ENCODE measurements around the gene TTC28. TPM values are rescaled to one million over a fixed set of nuclear protein-coding genes. Genes with fewer than 3 reads are reported as not detected.

Gene TTC28
- total and polyA plus RNA-seq, 7 donors: 0.23 to 102 (median 46.1) TPM

DNA sequence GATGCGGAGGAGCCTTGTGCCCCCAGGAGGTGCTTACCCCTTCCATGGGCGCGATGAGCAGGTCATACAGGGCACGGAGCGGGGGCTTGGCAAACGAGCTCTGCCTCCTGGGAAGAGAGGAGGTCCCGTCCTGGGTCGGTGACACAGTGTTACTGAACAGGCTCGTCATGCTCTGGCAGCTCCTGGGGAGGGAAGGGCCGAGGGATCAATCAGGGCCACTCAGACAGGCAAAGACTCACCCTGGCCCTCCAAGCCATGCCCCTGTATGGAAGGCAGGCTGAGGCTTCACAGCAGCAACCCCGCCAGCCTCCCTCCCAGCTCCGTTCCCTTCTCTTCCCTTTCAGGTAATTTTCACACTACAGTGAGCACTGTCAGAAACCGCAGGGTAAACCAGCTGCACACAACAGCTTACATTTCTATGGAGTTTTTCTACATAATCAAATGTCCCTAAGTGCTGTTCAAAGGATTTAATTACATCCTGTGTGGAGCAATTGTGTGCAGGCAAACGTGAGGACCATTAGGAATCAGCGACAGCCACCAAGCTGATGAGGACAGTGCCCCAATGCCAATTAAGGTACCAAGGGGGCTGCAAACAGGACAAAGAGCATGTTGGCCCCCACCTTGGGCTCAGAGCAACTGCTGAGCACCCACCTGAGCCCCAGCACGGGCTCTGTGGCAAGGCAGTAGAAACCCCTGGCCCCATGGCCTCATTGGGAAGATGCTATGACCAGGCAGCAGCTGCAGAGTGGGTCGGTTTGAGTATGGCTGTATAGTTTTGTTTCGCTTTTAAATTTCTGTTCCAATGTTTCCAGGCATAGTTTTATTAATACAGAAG, 665.2 kb downstream of the TTC28 start:
- no peak overlapping the region for H3K27ac ChIP-seq
- intact Hi-C loops (cut with DNase I): no loop called here
- peak; percentile 61 for DNase-seq
- WGBS, 2 donors: 89% methylated on average over 18 of the region's 18 CpGs
- H3K36me3 ChIP-seq: peaks cover 0 to 12% (median 6%) of the 10 kb centered on the region in 4 donors
- peaks cover 0 to 2% (median under 1%) of the 10 kb centered on the region in 4 donors for H3K4me1 ChIP-seq
- no peaks in the 10 kb centered on the region for H3K27me3 ChIP-seq
- no peaks in the 10 kb centered on the region for H3K9me3 ChIP-seq
- TF ChIP-seq POLR2AphosphoS5 (IDR thresholded peaks at IDR 0.05): no peak
- TF ChIP-seq POLR2A (IDR thresholded peaks at IDR 0.05): no peak
- no peak for TF ChIP-seq EP300 (IDR thresholded peaks at IDR 0.05)
- TF ChIP-seq, protein P1, sequence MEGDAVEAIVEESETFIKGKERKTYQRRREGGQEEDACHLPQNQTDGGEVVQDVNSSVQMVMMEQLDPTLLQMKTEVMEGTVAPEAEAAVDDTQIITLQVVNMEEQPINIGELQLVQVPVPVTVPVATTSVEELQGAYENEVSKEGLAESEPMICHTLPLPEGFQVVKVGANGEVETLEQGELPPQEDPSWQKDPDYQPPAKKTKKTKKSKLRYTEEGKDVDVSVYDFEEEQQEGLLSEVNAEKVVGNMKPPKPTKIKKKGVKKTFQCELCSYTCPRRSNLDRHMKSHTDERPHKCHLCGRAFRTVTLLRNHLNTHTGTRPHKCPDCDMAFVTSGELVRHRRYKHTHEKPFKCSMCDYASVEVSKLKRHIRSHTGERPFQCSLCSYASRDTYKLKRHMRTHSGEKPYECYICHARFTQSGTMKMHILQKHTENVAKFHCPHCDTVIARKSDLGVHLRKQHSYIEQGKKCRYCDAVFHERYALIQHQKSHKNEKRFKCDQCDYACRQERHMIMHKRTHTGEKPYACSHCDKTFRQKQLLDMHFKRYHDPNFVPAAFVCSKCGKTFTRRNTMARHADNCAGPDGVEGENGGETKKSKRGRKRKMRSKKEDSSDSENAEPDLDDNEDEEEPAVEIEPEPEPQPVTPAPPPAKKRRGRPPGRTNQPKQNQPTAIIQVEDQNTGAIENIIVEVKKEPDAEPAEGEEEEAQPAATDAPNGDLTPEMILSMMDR (IDR thresholded peaks at IDR 0.05): no peak
- no peak overlapping the region for H3K4me3 ChIP-seq

DNA sequence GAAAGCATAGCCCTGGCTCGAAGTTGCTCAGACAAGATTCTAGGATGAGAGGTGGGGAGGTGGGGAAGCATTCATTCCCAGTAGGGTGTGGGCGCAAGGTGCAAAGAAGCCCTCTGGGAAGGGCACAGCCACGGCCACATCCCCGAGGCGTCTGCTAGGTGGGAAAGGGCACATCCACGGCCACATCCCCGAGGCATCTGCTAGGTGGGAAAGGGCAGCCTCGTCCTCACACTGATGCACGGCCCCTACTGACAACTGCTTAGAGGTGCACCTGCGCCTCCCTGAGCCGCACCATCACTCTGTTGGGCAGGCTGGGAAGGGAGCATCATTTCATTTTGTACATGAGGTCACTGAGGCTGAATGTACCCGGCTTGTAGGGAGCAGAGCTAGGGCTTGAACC, 666.0 kb downstream of the TTC28 start:
- H3K27ac ChIP-seq: no peak overlapping the region
- intact Hi-C loops (cut with DNase I): no loop called here
- H3K36me3 ChIP-seq: peaks cover 0 to 12% (median 6%) of the 10 kb centered on the region in 4 donors
- WGBS, 2 donors: 91 to 93% methylated on average over 12 of the region's 12 CpGs
- H3K27me3 ChIP-seq: no peaks in the 10 kb centered on the region
- DNase-seq: peak; percentile 53
- H3K9me3 ChIP-seq: no peaks in the 10 kb centered on the region
- no peak for TF ChIP-seq EP300 (IDR thresholded peaks at IDR 0.05)
- TF ChIP-seq, protein P1 (IDR thresholded peaks at IDR 0.05): no peak
- TF ChIP-seq POLR2A (IDR thresholded peaks at IDR 0.05): no peak
- no peak for TF ChIP-seq POLR2AphosphoS5 (IDR thresholded peaks at IDR 0.05)
- no peak overlapping the region for H3K4me3 ChIP-seq
- H3K4me1 ChIP-seq: peaks cover 0 to 10% (median 8%) of the 10 kb centered on the region in 4 donors

DNA sequence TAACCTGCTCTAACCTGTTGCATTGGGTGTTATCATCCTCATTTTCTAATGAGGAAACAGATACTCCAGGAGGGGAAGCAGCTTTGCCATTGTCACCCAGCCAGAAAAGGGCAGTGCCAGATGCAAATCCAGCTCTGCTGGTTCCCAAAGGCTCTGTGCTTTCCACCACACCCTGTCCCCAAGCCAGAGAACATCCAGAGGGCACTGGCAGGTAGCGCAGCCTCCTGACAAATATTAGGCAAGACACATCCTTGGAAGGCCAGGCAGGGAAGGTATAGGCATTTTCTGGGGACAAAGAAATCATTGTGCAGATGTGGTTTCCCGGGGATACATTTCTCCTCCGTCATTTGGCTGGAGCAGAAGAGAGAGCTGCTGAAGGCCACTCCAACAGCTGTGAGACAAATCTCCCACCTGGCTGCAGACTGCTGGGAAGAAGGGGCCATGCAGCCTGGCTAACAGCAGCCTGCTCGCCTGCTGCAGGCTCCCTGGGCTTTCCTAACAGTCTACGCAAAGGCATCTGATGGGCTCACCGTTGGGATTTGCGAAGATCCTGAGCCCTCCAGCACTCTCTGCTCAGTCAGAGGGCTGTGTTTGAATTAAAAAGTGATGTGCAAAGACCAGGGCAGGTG, 666.7 kb downstream of the TTC28 start:
- Histone ChIP-seq H3K27me3 (no peaks in the 10 kb centered on the region), H3K9me3 (no peaks in the 10 kb centered on the region), H3K36me3 (peaks cover 0 to 12% (median 6%) of the 10 kb centered on the region in 4 donors), H3K4me3 (no peak overlapping the region), H3K27ac (no peak overlapping the region), H3K4me1 (peaks cover 0 to 17% (median 10%) of the 10 kb centered on the region in 4 donors)
- DNase-seq: no peak
- intact Hi-C loops (cut with DNase I): no loop called here
- TF ChIP-seq EP300 (IDR thresholded peaks at IDR 0.05) (no peak), POLR2AphosphoS5 (IDR thresholded peaks at IDR 0.05) (no peak), POLR2A (IDR thresholded peaks at IDR 0.05) (no peak)
- TF ChIP-seq, protein P1 (IDR thresholded peaks at IDR 0.05): no peak
- WGBS, 2 donors: 89 to 90% methylated on average over 7 of the region's 7 CpGs

DNA sequence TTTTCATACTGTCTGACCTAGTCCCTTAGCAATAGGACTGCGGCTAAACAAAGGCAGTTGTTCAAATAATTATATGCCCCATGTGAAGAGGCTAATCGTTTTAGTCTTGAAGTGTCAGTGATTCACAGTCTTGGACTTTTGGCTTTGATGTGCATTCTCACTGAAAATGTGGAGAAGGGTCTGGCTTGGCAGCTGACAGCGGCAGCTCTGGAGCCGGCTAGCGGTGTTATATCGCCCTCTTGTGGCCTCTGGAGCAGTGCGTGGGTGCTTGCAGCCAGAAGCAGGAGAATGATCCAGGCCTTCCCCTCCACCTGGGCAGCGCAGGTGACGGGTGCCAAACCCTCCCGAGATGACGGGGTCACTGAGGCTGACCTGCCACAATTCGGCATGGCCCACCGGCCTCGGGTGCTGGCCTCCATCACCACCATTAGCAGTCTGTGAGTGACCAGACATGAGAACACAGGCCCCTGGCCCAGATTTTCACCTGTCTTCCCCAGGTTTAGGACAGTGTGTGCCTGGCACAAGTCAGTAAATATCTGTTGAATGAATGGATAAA, 670.3 kb downstream of the TTC28 start:
- WGBS, 2 donors: 11 to 18% methylated on average over 14 of the region's 14 CpGs
- peak; percentile 87 for DNase-seq
- no peaks in the 10 kb centered on the region for H3K9me3 ChIP-seq
- peaks cover 0 to 39% (median 29%) of the 10 kb centered on the region in 4 donors for H3K4me1 ChIP-seq
- intact Hi-C loops (cut with DNase I): loop anchor here (1.0 to 5.0 kb wide), 4 partner anchors 122 to 1332 kb away; no protein-coding TSS in a partner anchor
- no peak overlapping the region for H3K4me3 ChIP-seq
- H3K36me3 ChIP-seq: peaks cover 0 to 12% (median 6%) of the 10 kb centered on the region in 4 donors
- no peaks in the 10 kb centered on the region for H3K27me3 ChIP-seq
- peak overlapping the region; percentile 38 to 71 (median 56) for H3K27ac ChIP-seq
- TF ChIP-seq POLR2A (IDR thresholded peaks at IDR 0.05) (no peak), EP300 (IDR thresholded peaks at IDR 0.05) (no peak), POLR2AphosphoS5 (IDR thresholded peaks at IDR 0.05) (peak in 2 of 4 donors; percentile 28 to 54)
- TF ChIP-seq, protein P1 (IDR thresholded peaks at IDR 0.05): peak; percentile 91 to 97 (median 93)

All from sigmoid colon (tissue), 7 donors.